ENCODE data around the gene ZFYVE19.

ZFYVE19 gene

GRCh38 chr15:40815042-40815698 is 8.3 kb downstream of the ZFYVE19 start:
- DNase-seq: no peak

GRCh38 chr15:40819048-40819447 is 12.2 kb downstream of the ZFYVE19 start:
- DNase-seq: no peak

GRCh38 chr15:40821195-40821594 is 14.3 kb downstream of the ZFYVE19 start:
- DNase-seq: no peak

- DNase-seq: no peak
Observed at GRCh38 chr15:40823572-40824343, 16.9 kb downstream of the ZFYVE19 start.

GRCh38 chr15:40825661-40826422 is 19.0 kb downstream of the ZFYVE19 start:
- DNase-seq: no peak

- no peak for DNase-seq
Observed at GRCh38 chr15:40826423-40827075, 19.7 kb downstream of the ZFYVE19 start.

GRCh38 chr15:40828447-40829036 is 21.7 kb downstream of the ZFYVE19 start, which contains the start of gene PPP1R14D:
Gene PPP1R14D (minus strand): TSS chr15:40828708. CDS start chr15:40828641, 67 bp downstream.
- no peak for DNase-seq

GRCh38 chr15:40829115-40829514 is 22.2 kb downstream of the ZFYVE19 start:
- DNase-seq: no peak

GRCh38 chr15:40830884-40831283 is 24.0 kb downstream of the ZFYVE19 start:
- DNase-seq: no peak

- DNase-seq: no peak
Observed at GRCh38 chr15:40831861-40832260, 25.0 kb downstream of the ZFYVE19 start.

- DNase-seq: no peak
Observed at GRCh38 chr15:40832903-40833302, 26.0 kb downstream of the ZFYVE19 start.

- DNase-seq: no peak
Observed at GRCh38 chr15:40836020-40836419, 29.1 kb downstream of the ZFYVE19 start.

GRCh38 chr15:40838756-40839155 is 31.9 kb downstream of the ZFYVE19 start:
- DNase-seq: no peak

- no peak for DNase-seq
Observed at GRCh38 chr15:40841741-40842140, 34.9 kb downstream of the ZFYVE19 start.

- no peak for DNase-seq
Observed at GRCh38 chr15:40843261-40843884, 36.5 kb downstream of the ZFYVE19 start.

GRCh38 chr15:40843885-40844695 is 37.2 kb downstream of the ZFYVE19 start, which contains the start of gene SPINT1:
Gene SPINT1 (plus strand): TSS chr15:40844048. CDS start chr15:40844555, 507 bp downstream.
- DNase-seq: peak in 3 of 4 experiments; percentile 3 to 13 (median 6)

GRCh38 chr15:40844696-40845030 is 37.8 kb downstream of the ZFYVE19 start:
- DNase-seq: peak in 1 of 4 experiments; percentile 22

- no peak for DNase-seq
Observed at GRCh38 chr15:40845036-40845435, 38.1 kb downstream of the ZFYVE19 start.

GRCh38 chr15:40845511-40846284 is 38.8 kb downstream of the ZFYVE19 start:
- DNase-seq: no peak

- DNase-seq: no peak
Observed at GRCh38 chr15:40846841-40847222, 39.9 kb downstream of the ZFYVE19 start.

Data from activated naive CD4-positive, alpha-beta T cell (primary cell).